Stimulated activated CD8-positive, alpha-beta memory T cell treated with anti-CD3 and anti-CD28 coated beads, Interleukin-7, amount 100 ng/mL, for 48 hours (primary cell): ENCODE measurements around the gene BPIFB4.
"Not testable (repeated sequence)": the region's sequence is repeated elsewhere in the genome, so short reads cannot be mapped to it uniquely, and the experiment has no call there.

Experiments
- DNase-seq, 2 donors: peaks; one replicate each; pipeline ENCODE4 v3.0.0-alpha.2; 2020; ENCODE audit warnings: low read depth in 1 of 2; ENCODE audit errors: extremely low read depth in 1 of 2

BPIFB4 gene

GRCh38 chr20:33115501-33115900, 36.1 kb downstream of the BPIFB4 start:
- DNase-seq, result not testable (repeated sequence)

DNA sequence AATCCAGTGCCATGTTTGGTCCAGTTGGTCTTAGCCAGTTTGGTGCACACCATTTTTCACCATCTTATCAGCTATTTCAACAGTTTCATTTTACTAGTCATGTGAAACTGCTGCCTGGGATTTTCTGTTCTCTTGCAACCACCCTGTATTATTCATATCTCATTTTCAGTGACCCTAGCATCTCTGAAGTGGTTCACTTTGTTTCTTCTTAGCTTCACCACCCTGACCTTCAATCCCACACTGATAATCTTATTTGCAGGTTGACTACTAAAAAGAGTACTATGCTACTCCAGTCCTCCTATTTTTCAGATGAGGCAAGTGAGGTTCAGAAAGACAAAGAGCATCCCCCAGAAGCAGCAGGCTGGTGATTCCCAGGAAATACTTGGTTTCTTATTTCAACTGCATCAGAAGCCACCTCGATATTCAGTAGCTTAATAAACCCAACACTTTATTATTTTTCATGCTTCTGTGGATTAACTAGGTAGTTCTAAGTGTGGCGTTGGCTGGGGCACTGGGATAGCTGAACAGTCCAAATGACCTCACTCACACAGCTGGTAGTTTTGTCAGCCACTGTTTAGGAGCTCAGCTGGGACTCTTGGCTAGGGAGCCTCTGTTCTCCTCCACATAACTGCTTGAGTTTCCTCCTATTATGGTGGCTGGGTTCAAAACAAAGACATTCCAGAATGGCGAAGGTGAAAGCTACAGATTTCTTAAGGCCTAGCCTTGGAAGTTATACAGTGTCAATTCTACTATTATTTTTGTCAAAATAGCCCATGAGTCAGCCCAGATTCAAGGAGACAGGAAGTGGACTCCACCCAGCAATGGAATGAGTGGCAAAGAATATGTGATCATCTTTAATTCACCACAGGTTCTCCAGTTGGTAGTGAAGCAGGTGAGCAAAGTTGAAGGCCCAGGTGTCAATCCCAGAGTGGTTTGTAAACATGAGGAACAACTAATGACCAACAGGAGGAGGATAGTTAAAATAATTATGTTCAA, 40.6 kb downstream of the BPIFB4 start:
- no peak for DNase-seq

DNA sequence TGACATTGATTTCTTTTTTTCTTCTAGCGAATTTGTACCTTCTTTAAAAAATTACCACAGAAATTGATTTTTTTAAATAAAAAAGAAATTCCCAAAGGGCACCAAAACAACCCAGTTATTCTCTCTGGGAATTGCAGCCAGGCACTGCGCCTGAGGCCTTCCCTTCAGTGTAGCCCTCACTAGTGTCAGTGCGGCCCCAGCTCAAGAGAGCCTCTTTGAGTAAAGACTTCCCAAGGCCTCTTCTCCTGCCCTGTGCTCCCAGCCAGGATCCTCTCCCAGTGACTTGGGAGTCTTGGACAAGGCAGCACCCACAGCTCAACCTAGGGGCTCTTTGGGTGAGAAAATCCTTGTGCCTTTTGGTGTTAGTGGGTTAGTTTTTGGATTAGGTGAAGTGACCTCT, 41.5 kb downstream of the BPIFB4 start:
- no peak for DNase-seq

DNA sequence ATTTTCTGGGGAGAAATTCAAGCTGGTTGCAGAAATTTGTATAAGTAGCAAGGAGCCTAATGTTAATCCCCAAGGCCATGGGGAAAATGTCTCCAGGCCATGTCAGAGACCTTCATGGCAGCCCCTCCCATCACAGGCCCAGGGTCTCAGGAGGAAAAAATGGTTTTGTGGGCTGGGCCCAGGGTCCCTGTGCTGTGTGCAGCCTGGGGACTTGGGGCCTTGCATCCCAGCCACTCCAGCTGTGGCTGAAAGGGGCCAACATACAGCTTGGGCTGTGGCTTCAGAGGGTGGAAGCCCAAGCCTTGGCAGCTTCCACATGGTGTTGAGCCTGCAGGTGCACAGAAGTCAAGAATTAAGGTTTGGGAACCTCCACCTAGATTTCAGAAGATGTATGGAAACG, 42.9 kb downstream of the BPIFB4 start:
- DNase-seq, result not testable (repeated sequence)

- DNase-seq, result no peak
Measured at GRCh38 chr20:33124261-33124660, 44.8 kb downstream of the BPIFB4 start.

DNA sequence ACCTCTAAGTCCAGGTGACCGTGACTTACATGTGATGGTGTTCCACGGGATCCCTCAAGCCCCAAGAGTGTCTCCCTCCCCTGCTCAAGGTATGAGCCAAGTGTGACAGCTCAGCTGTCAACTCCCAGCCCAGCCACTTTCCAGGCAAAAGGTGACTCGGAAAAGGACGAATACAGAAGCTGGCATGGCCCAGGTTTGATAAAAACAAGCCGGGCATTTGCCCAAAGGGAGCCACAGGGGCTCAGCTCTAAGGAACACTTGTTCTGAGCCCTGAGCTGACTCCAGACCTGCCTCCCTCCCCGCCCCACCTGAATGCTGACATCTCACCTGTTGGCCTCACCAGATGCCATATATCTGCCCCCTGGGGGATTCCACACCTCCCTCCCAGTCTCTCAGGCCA, 45.6 kb downstream of the BPIFB4 start:
- no peak for DNase-seq

- DNase-seq, result no peak
Measured at GRCh38 chr20:33125983-33126382, 46.5 kb downstream of the BPIFB4 start.

DNA sequence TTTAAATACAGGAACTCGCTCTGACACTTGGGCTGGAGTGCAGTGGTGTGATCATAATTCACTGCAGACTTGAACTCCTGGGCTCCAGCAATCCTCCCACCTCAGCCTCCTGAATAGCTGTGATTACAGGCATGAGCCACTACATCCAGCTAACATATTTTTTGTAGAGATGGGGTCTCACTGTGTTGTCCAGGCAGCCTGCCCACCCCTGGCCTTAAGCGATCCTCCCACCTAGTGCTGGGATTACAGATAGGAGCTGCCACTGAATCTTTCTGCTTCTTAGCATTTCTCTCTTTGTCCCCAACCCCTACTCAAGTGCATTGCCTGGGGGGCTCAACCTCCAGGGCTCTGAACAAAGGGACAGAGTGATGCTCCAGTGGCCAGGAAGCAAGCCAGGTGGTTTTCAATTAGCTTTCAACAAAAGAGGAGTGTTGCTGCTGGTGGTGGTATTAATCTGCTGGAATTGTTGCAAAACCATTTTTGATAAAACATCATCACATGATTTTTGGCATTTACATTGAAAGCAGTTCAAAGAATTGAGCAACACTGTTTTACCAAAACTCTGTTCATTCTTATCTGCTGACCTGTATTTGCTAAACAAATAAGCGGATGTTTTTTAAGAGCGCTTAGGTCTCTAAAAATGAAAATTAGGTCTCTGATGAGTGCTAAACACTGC, 48.1 kb downstream of the BPIFB4 start:
- no peak for DNase-seq

- no peak for DNase-seq
Measured at GRCh38 chr20:33130568-33131061, 51.2 kb downstream of the BPIFB4 start.

- DNase-seq, result no peak
Measured at GRCh38 chr20:33131949-33132473, 52.6 kb downstream of the BPIFB4 start.

- DNase-seq, result no peak
Measured at GRCh38 chr20:33132513-33133372, 53.3 kb downstream of the BPIFB4 start.

GRCh38 chr20:33133373-33133941, 54.0 kb downstream of the BPIFB4 start:
- no peak for DNase-seq

GRCh38 chr20:33137195-33137594, 57.8 kb downstream of the BPIFB4 start:
- no peak for DNase-seq

GRCh38 chr20:33139467-33139866, 60.0 kb downstream of the BPIFB4 start:
- DNase-seq, result no peak

GRCh38 chr20:33145521-33145920, 66.1 kb downstream of the BPIFB4 start:
- DNase-seq, result no peak

- no peak for DNase-seq
Measured at GRCh38 chr20:33147299-33147698, 67.9 kb downstream of the BPIFB4 start.

DNA sequence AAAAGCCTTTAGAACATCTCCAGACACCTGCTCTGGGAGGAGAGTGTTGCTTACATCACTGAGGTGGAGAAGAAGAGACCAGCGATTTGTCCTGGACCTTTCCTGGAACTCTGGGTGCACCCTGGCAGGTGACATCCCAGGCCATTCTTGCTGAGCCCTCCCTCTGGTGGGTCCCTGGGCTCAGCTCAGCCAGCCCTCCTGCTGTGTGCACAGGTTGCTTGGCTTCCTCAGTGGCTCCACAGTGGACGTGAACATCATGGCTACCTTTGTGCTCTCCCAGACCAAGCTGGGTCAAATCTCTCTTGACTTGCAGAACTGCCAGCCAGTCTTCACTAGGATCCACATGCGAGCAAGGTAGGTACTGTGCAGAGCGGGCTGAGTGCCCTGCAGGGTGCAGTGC, 68.6 kb downstream of the BPIFB4 start:
- DNase-seq, result no peak

- DNase-seq, result no peak
Measured at GRCh38 chr20:33154252-33154651, 74.8 kb downstream of the BPIFB4 start.

DNA sequence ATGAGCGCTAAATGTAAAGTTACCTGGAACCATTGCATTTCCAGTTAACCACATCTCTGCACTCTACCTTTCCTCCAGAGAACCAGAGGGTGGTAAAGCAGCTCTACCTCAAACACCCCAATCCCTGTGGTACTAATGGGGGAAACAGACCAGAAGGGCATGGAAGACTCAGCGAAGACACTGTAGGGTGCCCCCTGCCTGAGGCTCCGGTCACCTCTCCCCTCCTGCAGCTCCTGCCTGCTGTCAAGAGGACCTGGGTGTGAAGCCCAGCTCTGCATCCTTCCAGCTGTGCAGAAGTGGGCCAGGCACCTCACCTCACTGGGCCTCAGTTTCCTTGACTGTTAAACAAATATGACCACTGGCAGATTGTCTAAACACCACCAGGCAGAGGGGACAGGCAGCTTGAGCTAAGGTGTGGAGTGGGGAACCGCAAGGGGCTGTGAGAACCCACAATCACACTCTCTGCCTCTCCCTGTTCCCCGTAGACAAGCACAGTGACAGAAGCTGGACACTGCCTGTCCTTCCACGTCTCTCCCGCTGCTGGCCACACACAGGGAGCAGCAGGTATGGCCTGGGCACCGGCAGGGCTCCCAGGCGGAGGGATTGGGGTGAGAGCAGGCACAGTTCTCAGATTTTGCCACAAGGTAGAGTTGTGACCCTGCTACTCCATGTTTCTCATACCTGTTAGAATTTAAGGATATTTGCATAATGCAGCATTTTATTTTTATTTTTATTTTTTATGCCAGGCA, 79.4 kb downstream of the BPIFB4 start:
- DNase-seq, result no peak

GRCh38 chr20:33159713-33160112, 80.3 kb downstream of the BPIFB4 start:
- no peak for DNase-seq
